HG03280 (cell line): ENCODE results near the gene BTBD2.
"Not testable (repeated sequence)": the region's sequence is repeated elsewhere in the genome, so short reads cannot be mapped to it uniquely, and the experiment has no call there.

Experiments
- ATAC-seq: cut with Tn5 transposase; IDR thresholded peaks from one replicate; pipeline ENCODE4 v1.9.1; 2021; ENCODE audit warnings: mild to moderate bottlenecking, moderate library complexity; ENCODE audit not compliant: unreplicated experiment

BTBD2 gene

GRCh38 chr19:2016041-2016807 lies 710 bp upstream of the BTBD2 start:
- ATAC-seq = no peak

DNA sequence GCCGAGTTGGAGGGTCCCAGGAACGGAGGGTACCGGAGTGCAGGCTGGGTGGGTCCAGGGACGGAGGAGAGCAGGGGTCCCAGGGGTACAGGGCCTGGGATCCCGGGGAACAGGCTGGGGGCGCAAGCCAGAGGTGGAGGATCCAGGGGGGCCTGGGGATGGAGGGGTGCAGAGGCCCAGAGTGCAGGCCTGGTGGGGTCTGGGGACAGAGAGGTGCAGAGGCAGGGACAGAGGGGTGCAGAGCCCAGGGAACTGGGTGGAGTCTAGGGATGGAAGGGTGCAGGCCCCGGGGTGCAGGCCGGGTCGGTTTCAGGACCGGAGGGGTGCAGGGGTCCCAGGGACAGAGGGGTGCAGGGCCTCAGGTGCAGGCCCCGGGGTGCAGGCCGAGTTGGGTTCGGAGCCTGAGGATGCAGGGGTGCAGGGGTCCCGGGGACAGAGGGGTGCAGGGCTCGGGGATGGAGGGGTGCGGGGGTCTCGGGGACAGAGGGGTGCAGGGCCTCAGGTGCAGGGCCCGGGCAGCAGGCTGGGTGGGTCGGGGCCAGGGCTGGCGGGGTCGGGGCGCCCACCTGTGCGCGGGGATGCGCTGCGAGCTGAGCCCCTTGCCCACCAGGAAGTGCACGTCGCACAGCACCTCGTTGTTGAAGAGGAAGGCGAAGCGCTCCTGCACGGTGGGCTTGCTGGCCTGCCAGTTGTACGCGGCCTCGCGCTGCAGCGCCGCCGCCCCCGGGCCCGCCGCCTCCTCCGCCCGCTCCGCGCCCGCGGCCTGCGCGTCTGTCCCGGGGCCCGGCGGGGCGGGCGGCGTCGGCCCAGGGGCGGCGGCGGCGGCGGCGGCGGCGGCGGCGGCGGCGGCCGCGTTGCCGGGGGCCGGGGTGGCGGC lies 545 bp downstream of the BTBD2 start:
- no peak for ATAC-seq

GRCh38 chr19:2014131-2014571 lies 1.4 kb downstream of the BTBD2 start:
- no peak for ATAC-seq

GRCh38 chr19:2013683-2013961 lies 1.9 kb downstream of the BTBD2 start:
- ATAC-seq = no peak

DNA sequence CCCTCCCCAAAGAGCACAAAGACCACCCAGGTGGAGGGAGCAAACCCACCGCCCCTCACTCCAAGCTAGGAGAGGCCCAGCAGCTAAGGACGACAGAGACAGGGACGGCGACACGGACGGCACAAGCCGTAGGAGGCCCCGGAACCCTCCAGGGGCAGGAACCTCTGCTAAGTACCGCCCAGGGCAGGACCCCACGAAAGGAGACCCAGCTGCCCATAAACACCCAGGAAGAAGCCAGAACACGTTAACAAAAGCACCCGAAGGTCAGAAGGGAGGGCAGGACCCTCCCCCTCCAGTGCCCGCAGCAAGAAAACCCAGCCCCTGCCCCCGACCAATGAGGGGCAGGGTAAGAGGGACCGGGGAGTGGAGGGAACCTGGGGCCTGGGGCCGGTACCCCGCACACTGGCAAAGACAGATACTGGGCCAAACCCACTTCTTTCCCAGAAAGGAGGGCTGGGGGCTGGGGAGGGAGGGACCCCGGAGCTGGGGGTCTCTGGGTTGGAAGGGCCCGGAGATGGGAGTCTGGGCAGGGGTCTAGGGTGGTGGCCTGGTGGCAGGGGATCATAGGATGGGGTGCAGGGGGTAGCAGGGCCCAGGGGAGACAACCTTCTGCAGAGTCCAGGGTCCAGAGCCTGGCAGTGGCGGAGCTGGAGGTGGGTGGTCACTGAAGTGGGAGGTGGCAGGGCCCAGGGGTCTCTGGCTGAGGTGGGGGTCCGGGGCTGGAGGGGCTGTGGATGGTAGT lies 2.4 kb downstream of the BTBD2 start:
- ATAC-seq = no peak

DNA sequence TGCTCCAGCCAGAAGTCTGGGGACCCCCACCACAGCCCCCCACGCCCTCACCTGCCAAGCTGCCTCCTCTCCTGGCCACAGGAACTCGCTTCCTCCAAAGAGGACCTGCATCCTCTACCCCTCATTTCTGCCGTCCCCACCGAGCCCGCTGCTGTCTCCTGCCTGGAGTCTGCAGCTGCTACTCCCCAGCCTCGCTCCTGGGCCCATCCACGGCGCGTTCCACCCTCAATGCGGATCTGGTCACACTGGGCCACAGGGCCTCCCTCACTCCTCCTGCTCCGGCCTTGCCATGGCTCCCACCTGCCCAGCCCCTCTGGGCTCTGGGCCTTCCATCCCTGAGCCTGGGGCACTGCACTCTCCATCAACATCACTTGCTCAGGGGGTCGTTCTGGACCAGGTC lies 4.3 kb downstream of the BTBD2 start:
- no peak for ATAC-seq

DNA sequence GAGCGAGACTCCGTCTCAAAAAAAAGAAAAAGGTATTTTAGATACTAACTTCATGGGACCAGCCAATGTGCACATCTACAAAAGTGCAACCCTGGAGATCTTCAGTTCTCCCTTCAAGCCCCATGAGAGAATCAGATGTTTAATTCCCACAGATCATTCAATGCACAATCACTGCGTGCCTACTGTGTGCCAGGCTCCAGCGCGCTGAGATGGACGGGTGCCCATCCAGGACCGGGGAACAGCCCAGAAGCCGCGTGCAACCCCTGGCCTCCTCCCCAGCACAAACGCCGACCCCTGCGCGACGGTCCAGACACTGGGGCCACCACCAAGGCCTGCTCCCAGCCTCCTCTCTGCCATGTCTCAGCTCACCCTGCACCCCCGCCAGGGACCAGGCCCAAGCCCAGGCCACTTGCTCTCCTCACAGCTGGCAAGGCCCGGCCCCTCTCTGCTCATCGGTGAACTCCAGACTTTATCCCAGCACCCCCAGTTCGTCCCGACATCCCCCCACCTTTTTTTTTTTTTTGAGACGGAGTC lies 5.3 kb downstream of the BTBD2 start:
- no peak for ATAC-seq

DNA sequence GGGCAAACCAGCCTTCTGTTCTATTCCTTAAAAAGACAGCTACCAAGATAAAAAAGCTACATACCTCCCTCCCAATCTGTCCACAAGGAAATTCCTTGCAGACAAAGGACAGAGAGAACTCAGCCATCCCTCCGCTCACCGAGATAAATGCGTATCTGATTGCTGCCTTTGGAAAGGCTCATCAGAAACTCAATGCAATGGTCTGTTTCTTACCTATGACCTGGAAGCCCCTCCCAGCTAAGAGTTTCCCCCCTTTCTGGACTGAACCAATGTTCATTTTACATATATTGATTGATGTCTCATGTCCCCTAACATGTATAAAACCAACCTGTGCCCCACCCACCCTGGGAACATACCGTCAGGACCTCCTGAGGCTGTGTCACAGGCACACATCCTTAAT lies 11.6 kb downstream of the BTBD2 start:
- ATAC-seq = no peak

DNA sequence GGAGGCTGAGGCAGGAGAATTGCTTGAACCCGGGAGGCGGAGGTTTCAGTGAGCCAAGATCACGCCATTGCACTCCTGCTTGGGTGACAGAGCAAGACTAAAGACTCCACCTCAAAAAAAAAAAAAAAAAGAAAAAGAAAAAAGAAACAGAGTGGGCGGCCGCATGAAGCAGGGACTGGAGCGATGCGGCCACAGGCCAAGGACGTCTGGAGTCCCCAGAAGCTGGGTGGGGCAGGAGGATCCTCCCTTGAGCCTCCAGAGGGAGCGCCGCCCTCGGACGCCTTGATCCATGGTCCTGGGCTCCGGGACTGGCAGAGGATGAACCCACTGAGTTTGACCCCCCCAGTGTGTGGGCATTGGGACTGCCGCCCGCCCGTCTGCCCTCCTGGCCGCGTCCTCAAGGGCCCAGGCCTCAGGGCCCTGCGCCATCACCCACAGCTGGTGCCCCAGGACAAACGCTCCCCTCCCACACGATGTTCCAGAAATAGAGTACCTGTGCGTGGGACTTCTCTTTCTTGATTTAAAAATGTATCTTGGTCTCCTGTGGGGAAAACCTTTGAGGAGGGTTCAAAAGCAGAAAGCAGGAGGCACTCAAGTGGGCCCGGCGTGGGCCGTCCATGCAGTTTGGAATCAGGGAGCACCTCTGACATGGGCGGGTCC lies 15.5 kb downstream of the BTBD2 start:
- ATAC-seq = no peak

DNA sequence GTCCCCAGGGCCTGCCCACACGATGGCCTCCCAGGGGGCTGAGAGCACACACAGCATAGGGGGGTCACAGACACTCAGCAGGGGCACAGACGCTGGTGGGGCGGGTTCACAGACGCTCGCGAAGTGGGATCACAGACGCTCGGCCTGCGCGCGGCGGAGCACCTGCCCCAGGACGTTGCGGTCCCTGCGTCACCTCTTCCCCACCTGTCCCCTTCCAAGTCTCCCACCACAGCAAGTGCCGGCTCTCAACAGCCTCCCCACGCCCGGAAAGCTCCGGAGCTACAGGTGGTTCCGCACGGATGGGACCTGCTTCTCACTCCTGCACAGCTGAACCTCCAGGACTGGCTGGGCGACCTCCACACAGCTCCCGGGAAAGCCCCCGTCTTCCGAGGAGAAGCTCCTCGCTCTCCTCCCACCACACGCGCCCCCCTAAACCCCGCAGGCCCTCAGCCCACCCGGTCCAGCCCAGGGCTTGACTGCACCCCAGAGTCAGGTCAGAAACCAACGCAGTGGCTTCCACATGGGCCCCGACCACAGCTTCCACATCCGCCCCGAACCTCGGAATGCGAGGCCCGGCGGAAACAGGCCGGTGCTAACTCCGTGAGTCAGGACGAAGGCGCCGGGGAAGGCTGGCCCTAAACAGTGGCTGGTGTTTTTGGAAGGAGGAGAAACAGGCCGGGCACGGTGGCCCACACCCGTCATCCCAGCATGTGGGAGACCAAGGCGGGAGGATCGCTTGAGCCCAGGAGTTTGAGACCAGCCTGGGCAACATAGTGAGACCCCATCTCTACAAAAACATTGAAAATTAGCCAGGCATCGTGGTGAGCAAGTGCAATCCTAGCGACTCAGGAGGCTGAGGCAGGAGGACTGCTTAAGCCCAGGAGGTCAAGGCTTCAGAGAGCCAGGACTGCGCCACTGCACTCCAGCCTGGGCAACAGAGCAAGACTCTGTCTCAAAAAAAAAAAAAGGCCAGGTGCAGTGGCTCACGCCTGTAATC lies 16.5 kb downstream of the BTBD2 start:
- no peak for ATAC-seq

DNA sequence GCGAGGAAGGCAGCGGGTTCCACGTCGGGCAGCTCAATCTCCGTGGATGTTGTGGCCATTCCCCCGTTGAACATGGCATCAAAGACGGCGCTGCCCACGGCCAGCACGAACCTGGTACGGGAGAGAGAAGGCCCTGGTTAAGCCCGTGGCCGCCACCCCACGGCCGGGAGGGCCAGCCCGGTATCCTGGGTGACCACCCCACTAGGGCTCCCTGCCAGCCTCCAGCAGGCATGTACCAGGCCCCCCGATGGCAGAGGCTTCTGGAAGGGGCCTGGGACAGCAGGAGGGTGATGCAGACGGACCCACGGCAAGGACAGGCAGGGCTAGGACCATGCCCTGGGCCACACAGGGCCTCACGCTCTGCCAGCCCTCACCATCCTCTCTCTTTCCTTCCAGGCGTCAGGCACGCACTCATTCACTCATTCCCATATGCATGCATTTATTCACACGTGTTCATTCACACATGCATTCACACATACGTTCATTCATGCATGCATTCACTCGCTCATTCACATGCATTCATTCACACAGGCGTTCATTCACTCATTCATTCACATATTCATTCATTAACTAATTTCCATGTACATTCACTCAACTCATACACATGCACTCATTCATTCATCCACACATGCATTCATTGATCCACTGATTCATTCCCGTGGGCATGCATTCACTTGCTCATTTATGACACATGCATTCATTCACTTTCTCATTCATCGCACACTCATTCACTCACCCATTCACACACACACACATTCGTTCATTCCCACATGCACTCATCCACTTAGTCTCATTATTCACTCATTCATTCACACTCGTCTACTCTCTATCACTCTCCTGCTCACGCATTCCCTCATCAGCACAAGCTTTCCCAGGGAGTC lies 17.9 kb downstream of the BTBD2 start:
- no peak for ATAC-seq

GRCh38 chr19:1992759-1993260 lies 22.7 kb downstream of the BTBD2 start:
- no peak for ATAC-seq

- ATAC-seq = no peak
These were observed 24.2 kb downstream of the BTBD2 start for GRCh38 chr19:1991018-1991913.

DNA sequence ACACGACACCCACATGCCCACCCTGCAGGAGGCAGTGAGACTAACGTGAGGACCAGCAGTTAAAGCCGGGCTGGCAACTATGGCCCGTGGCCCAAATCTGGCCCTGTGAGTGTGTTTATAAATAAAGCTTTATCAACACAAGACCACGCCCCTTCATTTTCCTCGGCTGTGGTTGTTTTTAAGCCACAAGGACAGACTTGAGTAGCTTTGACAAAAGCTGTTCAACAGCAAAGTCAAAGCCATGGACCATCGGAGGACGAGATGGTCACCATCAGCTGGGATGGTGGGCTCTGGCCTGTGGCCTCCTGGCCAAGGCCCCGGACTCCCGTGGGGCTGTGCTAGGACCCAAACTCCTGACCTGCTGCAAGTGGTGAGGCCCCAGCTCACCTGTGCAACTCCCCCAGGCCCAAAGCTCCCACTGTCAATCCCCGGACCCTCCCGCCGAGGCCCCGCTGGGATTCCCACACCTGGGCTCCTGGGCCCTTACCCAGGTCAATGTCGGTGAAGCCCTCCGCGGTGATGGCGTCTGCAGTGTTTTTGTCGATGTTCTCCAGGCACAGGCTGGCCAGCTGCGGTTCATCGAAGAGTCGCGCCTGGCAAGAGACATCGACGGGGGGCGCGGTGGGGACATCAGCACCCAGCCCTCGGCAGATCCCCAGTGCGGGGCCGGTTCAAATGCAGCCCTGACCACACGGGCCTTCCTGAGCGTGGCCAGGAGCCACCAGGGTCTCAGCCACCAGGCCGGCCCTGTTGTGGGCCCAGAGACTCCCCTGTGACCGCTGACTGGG lies 25.1 kb downstream of the BTBD2 start:
- no peak for ATAC-seq

- ATAC-seq = no peak
These were observed 25.8 kb downstream of the BTBD2 start for GRCh38 chr19:1989513-1990229.

DNA sequence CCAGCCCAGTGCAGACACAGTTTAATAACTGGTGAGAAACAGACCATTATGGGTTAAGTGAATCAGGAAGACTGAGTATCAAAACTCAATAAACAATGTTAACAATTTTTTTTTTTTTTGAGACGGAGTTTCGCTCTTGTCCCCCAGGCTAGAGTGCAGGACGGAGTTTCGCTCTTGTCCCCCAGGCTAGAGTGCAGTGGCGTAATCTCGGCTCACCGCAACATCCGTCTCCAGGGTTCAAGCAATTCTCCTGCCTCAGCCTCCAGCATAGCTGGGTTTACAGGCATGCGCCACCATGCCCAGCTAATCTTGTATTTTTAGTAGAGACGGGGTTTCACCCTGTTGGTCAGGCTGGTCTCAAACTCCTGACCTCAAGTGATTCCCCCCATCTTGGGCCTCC lies 27.1 kb downstream of the BTBD2 start:
- ATAC-seq = not testable (repeated sequence)
